ENCODE measurements around the gene NPIPB9.
"Not testable (repeated sequence)": the region's sequence is repeated elsewhere in the genome, so short reads cannot be mapped to it uniquely, and the experiment has no call there.

GRCh38 chr16:28741295-28741694 is 10.3 kb upstream of the NPIPB9 start:
- TF ChIP-seq CTCF (IDR thresholded peaks at IDR 0.05; ENCODE audit: low read depth, low read length); POLR2A (IDR thresholded peaks at IDR 0.05; ENCODE audit: extremely low read depth, insufficient read length): not testable (repeated sequence)
